ENCODE measurements around the gene RAB27A. TPM values are rescaled to one million over a fixed set of nuclear protein-coding genes. Genes with fewer than 3 reads are reported as not detected.

RAB27A gene
- total and polyA plus RNA-seq, 9 of the 15 experiments (the other 6 are each of a cell fraction or from before 2014, with no cell fraction given) = 31.5 to 171 (median 80.4) TPM

GRCh38 chr15:55318588-55319494 lies 29.2 kb upstream of the RAB27A start, which contains the start of the genes PIGB and PIGBOS1 (continued):
- TF ChIP-seq ZFP91 (CRISPR knock-in tag; IDR thresholded peaks at IDR 0.05) (0 out of 2 replicates have a peak, but pooled peaks have one; percentile 28), TCF3 (CRISPR knock-in tag; IDR thresholded peaks at IDR 0.05) (no peak; the same call in 1 of the 2 replicates), SREBF2 (CRISPR knock-in tag; IDR thresholded peaks at IDR 0.05) (no peak), ZNF584 (CRISPR knock-in tag; IDR thresholded peaks at IDR 0.05; ENCODE audit: low read depth) (no peak), PHF8 (IDR thresholded peaks at IDR 0.05; ENCODE audit: borderline replicate concordance, low read length) (peak; percentile 93), RBM15 (IDR thresholded peaks at IDR 0.05; ENCODE audit: insufficient read depth, low read length) (no peak), ZNF830 (CRISPR knock-in tag; IDR thresholded peaks at IDR 0.05) (no peak), ATF6 (CRISPR knock-in tag; IDR thresholded peaks at IDR 0.05) (no peak), TEAD2 (tag; IDR thresholded peaks at IDR 0.05) (no peak), CTCFL (IDR thresholded peaks at IDR 0.05; ENCODE audit: borderline replicate concordance, insufficient read depth, low read depth, low read length, poor library complexity, severe bottlenecking) (peak; percentile 41), EP300 (IDR thresholded peaks at IDR 0.05; ENCODE audit: low read length) (peak; percentile 29; the same call in 1 of the 2 replicates), ELF1 (tag; IDR thresholded peaks at IDR 0.05) (peak; percentile 98), MAFK (IDR thresholded peaks at IDR 0.05; ENCODE audit: low read length) (no peak), ILF3 (IDR thresholded peaks at IDR 0.05; ENCODE audit: borderline replicate concordance) (no peak), SRF (CRISPR knock-in tag; IDR thresholded peaks at IDR 0.05) (no peak), E2F4 (CRISPR knock-in tag; IDR thresholded peaks at IDR 0.05; ENCODE audit: low read depth) (0 out of 2 replicates have a peak, but pooled peaks have one; percentile 10), SMC3 (conservative IDR thresholded peaks at IDR 0.05; ENCODE audit: insufficient read depth, low read depth, low read length) (no peak), SAFB (IDR thresholded peaks at IDR 0.05; ENCODE audit: borderline replicate concordance, low read depth, low read length) (no peak), JUND (IDR thresholded peaks at IDR 0.05; ENCODE audit: borderline replicate concordance, low read depth, low read length) (peak; percentile 46), JUND (tag; IDR thresholded peaks at IDR 0.05; ENCODE audit: borderline replicate concordance, low read depth, low read length) (no peak; the same call in 1 of the 3 replicates)
